Kidney epithelial cell (primary cell): ENCODE results near the gene MAPK8IP2. TPM values are rescaled to one million over a fixed set of nuclear protein-coding genes. Genes with fewer than 3 reads are reported as not detected.

Experiments
- DNase-seq: peaks from one replicate; pipeline ENCODE4 v3.0.0-alpha.2; 2010; ENCODE audit warnings: low read depth
- H3K27me3 ChIP-seq: 2 replicates; pipeline ENCODE4 v1.6.0; 2011; ENCODE audit warnings: low read length; ENCODE audit not compliant: control insufficient read depth, insufficient read depth
- H3K36me3 ChIP-seq: 2 replicates; pipeline ENCODE4 v1.5.1; 2011; ENCODE audit warnings: low read length; ENCODE audit not compliant: control insufficient read depth, insufficient read depth
- H3K4me3 ChIP-seq: 2 replicates; pipeline ENCODE4 v1.5.1; 2011; ENCODE audit warnings: low read depth, mild to moderate bottlenecking, control low read depth, low read length
- total RNA-seq: library from RNA; depleted of rRNA; stranded (reverse); fragments of >200 nt; gene quantifications from 2 replicates; pipeline ENCODE4 v1.2.3, GENCODE V29; 2015
- TF ChIP-seq, protein P1 (sequence below): IDR thresholded peaks from 2 replicates; pipeline ENCODE4 v1.5.1; 2011; ENCODE audit warnings: mild to moderate bottlenecking, moderate library complexity, low read length, control low read depth, inconsistent platforms; ENCODE audit not compliant: insufficient read depth, poor library complexity, severe bottlenecking

MAPK8IP2 gene
- total RNA-seq: 0.84 and 1.0 TPM in 2 replicates

DNA sequence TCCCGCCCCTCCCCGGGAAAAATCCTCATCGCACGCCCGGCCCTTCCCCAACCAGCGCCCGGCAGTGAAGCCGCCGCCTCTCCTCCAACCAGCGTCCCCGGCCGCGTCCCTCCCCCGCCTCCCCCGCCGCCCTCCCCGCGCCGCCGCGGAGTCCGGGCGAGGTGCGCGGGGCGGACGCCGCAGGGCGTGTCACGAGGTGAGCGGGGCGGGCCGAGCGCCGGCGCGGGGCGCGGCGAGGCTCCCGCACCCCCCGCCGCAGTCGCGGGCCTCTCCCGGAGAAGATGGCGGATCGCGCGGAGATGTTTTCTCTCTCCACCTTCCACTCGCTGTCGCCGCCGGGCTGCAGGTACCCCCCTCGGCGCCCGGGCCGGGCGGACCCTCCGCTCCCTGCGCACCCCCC, at the start of gene MAPK8IP2:
Gene MAPK8IP2 (plus strand): TSS at position 256 of the 400 bp plus-strand sequence. CDS start 26 bp downstream, at position 282.
- TF ChIP-seq, protein P1, sequence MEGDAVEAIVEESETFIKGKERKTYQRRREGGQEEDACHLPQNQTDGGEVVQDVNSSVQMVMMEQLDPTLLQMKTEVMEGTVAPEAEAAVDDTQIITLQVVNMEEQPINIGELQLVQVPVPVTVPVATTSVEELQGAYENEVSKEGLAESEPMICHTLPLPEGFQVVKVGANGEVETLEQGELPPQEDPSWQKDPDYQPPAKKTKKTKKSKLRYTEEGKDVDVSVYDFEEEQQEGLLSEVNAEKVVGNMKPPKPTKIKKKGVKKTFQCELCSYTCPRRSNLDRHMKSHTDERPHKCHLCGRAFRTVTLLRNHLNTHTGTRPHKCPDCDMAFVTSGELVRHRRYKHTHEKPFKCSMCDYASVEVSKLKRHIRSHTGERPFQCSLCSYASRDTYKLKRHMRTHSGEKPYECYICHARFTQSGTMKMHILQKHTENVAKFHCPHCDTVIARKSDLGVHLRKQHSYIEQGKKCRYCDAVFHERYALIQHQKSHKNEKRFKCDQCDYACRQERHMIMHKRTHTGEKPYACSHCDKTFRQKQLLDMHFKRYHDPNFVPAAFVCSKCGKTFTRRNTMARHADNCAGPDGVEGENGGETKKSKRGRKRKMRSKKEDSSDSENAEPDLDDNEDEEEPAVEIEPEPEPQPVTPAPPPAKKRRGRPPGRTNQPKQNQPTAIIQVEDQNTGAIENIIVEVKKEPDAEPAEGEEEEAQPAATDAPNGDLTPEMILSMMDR: no peak
- no peak for DNase-seq
- H3K4me3 ChIP-seq: no peak within 1 kb of the TSS
- H3K27me3 ChIP-seq: peaks cover 57% of the 10 kb centered on the region
- H3K36me3 ChIP-seq: no peaks in the 10 kb centered on the region

DNA sequence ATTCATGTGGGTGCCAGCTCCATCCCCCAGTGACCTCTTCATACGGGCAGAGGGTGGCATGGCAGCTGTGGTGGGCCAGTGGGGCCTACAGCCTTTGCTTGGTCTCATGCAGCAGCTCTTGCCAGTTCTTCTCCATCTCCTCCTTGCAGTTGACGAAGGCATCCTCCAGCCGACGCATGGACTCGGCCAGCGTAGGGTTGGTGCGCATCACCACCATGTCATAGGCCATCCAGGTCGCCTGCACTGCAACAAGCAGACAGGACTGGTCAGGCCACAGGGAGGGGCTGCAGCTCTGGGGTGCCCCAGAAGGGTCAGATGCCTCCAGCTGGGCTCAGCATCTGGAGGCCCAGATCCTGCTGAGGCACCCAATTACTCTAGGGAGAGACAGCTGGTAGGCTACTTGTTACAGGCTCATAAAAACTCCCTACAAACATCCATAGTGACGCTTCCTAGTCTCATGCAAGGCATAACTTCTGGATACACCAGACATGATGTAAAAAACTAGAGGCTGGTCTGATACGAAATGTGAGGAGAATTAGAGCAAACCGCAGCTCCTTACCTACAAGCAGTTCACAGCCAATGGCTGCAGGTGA, 49.3 kb upstream of the MAPK8IP2 start:
- TF ChIP-seq, protein P1: no peak
- DNase-seq: no peak
- H3K36me3 ChIP-seq: no peaks in the 10 kb centered on the region
- no peak overlapping the region for H3K4me3 ChIP-seq
- H3K27me3 ChIP-seq: peaks cover 47% of the 10 kb centered on the region

- Histone ChIP-seq H3K27me3 (peaks cover 29% of the 10 kb centered on the region), H3K36me3 (no peaks in the 10 kb centered on the region), H3K4me3 (no peak overlapping the region)
- TF ChIP-seq, protein P1: no peak
- no peak for DNase-seq
Measured at GRCh38 chr22:50553310-50553709, 47.3 kb upstream of the MAPK8IP2 start.

- TF ChIP-seq, protein P1: no peak
- DNase-seq: no peak
- Histone ChIP-seq H3K4me3 (no peak overlapping the region), H3K27me3 (peaks cover 4% of the 10 kb centered on the region), H3K36me3 (no peaks in the 10 kb centered on the region)
Measured at GRCh38 chr22:50556703-50557102, 43.9 kb upstream of the MAPK8IP2 start.

- Histone ChIP-seq H3K4me3 (no peak overlapping the region), H3K36me3 (no peaks in the 10 kb centered on the region), H3K27me3 (peaks cover 5% of the 10 kb centered on the region)
- TF ChIP-seq, protein P1: no peak
- no peak for DNase-seq
Measured at GRCh38 chr22:50560034-50560433, 40.6 kb upstream of the MAPK8IP2 start.
